Esophagus squamous epithelium (tissue), 5 donors: ENCODE measurements around the gene P2RY6. TPM values are rescaled to one million over a fixed set of nuclear protein-coding genes. Genes with fewer than 3 reads are reported as not detected.

ENCODE experiments used
- DNase-seq: peaks from one replicate; lab custom pipeline; 2025; lab: John Stamatoyannopoulos, UW
- H3K27ac ChIP-seq, 4 donors: fragments of 200-600 bp; sonication (generic); one replicate each; pipeline ENCODE4 v1.5.1; 2016 to 2019; ENCODE audit warnings: mild to moderate bottlenecking in 1 of 4
- H3K27me3 ChIP-seq, 4 donors: fragments of 200-600 bp; sonication (generic); 1 replicate in 3 of 4; 2 replicates in 1 of 4; pipeline versions ENCODE4 v1.5.1 to v1.6.0; 2017 to 2021; ENCODE audit warnings: antibody characterized with exemption in 1 of 4
- H3K36me3 ChIP-seq, 3 donors: fragments of 200-600 bp; sonication (generic); one replicate each; pipeline ENCODE4 v1.5.1; 2016 to 2019
- H3K4me1 ChIP-seq, 3 donors: fragments of 200-600 bp; sonication (generic); one replicate each; pipeline ENCODE4 v1.5.1; 2017 to 2019
- H3K4me3 ChIP-seq, 4 donors: fragments of 200-600 bp; sonication (generic); 1 replicate in 3 of 4; 2 replicates in 1 of 4; pipeline ENCODE4 v1.5.1; 2016 to 2019; ENCODE audit warnings: mild to moderate bottlenecking in 2 of 4, moderate library complexity in 1 of 4
- H3K9me3 ChIP-seq, 3 donors: fragments of 200-600 bp; sonication (generic); one replicate each; pipeline ENCODE4 v1.5.1; 2016 to 2019
- POLR2A ChIP-seq, 4 donors: fragments of 450-650 bp; IDR thresholded peaks; one replicate each; pipeline ENCODE4 v1.6.1; 2017; ENCODE audit warnings: antibody characterized with exemption in 4 of 4, mild to moderate bottlenecking in 4 of 4, moderate library complexity in 3 of 4
- WGBS, 2 donors: methylation state at CpG; one replicate each; pipeline ENCODE4 v1.1.5; 2018; 5-methylcytosine and 5-hydroxymethylcytosine counted together
- intact Hi-C: fragments of 100-400 bp; cut with DNase I; formaldehyde crosslinking; loops from one replicate; pipeline ENCODE4 v1.15.0; 2022
- total RNA-seq, 4 donors: library from RNA; depleted of rRNA; stranded (reverse); fragments of >200 nt; gene quantifications; one replicate each; pipeline ENCODE4 v1.1.0, GENCODE V29; 2016
- TF ChIP-seq, protein P1 (sequence below), 6 experiments: fragments of 450-650 bp in 4 of 6; fragments of 200-600 bp in 2 of 6; sonication (generic) in 2 of 6; IDR thresholded peaks; one replicate each; pipeline ENCODE4 v1.5.1; 2016 to 2019; ENCODE audit warnings: antibody characterized with exemption in 6 of 6, mild to moderate bottlenecking in 4 of 6, moderate library complexity in 4 of 6
- donor health status: DM: yes; HTN: yes; CAD: no.

P2RY6 gene
- total RNA-seq, 4 donors from 2014 or later: 0.26 to 3.6 (median 1.3) TPM

DNA sequence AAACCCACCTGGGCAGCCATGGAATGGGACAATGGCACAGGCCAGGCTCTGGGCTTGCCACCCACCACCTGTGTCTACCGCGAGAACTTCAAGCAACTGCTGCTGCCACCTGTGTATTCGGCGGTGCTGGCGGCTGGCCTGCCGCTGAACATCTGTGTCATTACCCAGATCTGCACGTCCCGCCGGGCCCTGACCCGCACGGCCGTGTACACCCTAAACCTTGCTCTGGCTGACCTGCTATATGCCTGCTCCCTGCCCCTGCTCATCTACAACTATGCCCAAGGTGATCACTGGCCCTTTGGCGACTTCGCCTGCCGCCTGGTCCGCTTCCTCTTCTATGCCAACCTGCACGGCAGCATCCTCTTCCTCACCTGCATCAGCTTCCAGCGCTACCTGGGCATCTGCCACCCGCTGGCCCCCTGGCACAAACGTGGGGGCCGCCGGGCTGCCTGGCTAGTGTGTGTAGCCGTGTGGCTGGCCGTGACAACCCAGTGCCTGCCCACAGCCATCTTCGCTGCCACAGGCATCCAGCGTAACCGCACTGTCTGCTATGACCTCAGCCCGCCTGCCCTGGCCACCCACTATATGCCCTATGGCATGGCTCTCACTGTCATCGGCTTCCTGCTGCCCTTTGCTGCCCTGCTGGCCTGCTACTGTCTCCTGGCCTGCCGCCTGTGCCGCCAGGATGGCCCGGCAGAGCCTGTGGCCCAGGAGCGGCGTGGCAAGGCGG, 24.5 kb downstream of the P2RY6 start:
- intact Hi-C loops: no loop called here
- Histone ChIP-seq H3K9me3 (no peaks in the 10 kb centered on the region), H3K4me1 (peaks cover 0 to 16% (median 0%) of the 10 kb centered on the region in 3 donors), H3K27ac (no peak overlapping the region), H3K36me3 (no peaks in the 10 kb centered on the region), H3K27me3 (no peaks in the 10 kb centered on the region), H3K4me3 (no peak overlapping the region)
- no peak for TF ChIP-seq POLR2A (IDR thresholded peaks at IDR 0.05)
- TF ChIP-seq, protein P1, sequence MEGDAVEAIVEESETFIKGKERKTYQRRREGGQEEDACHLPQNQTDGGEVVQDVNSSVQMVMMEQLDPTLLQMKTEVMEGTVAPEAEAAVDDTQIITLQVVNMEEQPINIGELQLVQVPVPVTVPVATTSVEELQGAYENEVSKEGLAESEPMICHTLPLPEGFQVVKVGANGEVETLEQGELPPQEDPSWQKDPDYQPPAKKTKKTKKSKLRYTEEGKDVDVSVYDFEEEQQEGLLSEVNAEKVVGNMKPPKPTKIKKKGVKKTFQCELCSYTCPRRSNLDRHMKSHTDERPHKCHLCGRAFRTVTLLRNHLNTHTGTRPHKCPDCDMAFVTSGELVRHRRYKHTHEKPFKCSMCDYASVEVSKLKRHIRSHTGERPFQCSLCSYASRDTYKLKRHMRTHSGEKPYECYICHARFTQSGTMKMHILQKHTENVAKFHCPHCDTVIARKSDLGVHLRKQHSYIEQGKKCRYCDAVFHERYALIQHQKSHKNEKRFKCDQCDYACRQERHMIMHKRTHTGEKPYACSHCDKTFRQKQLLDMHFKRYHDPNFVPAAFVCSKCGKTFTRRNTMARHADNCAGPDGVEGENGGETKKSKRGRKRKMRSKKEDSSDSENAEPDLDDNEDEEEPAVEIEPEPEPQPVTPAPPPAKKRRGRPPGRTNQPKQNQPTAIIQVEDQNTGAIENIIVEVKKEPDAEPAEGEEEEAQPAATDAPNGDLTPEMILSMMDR (IDR thresholded peaks at IDR 0.05): no peak
- no peak for DNase-seq
- 85 to 88% methylated on average over 28 of the region's 35 CpGs for WGBS, 2 donors

DNA sequence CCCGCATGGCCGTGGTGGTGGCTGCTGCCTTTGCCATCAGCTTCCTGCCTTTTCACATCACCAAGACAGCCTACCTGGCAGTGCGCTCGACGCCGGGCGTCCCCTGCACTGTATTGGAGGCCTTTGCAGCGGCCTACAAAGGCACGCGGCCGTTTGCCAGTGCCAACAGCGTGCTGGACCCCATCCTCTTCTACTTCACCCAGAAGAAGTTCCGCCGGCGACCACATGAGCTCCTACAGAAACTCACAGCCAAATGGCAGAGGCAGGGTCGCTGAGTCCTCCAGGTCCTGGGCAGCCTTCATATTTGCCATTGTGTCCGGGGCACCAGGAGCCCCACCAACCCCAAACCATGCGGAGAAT, 25.1 kb downstream of the P2RY6 start:
- Histone ChIP-seq H3K9me3 (no peaks in the 10 kb centered on the region), H3K4me1 (peaks cover 0 to 13% (median 0%) of the 10 kb centered on the region in 3 donors), H3K36me3 (no peaks in the 10 kb centered on the region), H3K4me3 (no peak overlapping the region), H3K27ac (no peak overlapping the region), H3K27me3 (no peaks in the 10 kb centered on the region)
- TF ChIP-seq POLR2A (IDR thresholded peaks at IDR 0.05): no peak
- 90% methylated on average over 5 of the region's 18 CpGs; no CpG with 5 or more reads in 1 of the 2 donors for WGBS, 2 donors
- intact Hi-C loops: no loop called here
- DNase-seq: no peak

DNA sequence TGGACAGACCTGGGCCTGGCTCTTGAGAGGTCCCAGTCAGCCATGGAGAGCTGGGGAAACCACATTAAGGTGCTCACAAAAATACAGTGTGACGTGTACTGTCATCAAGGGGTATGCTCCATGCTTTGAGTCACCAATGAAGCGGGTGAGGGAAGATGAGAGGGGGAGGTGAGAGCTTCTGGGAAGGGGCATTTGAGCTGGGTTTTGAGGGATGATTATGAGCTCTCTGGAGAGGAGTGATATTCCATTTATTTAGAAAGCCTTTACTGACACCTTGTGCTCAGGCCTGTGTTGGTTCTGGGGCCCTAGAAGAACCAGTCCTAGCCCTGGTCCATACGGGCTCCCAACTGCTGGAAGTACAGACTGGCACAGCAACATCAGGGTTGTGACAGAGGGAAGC, 25.6 kb downstream of the P2RY6 start:
- intact Hi-C loops: no loop called here
- H3K27me3 ChIP-seq: no peaks in the 10 kb centered on the region
- TF ChIP-seq, protein P1 (IDR thresholded peaks at IDR 0.05): no peak
- no peak for TF ChIP-seq POLR2A (IDR thresholded peaks at IDR 0.05)
- H3K9me3 ChIP-seq: no peaks in the 10 kb centered on the region
- no peak overlapping the region for H3K4me3 ChIP-seq
- peaks cover 0 to 8% (median 0%) of the 10 kb centered on the region in 3 donors for H3K4me1 ChIP-seq
- DNase-seq: no peak
- WGBS, 2 donors: 82 to 93% methylated on average over 3 of the region's 3 CpGs
- H3K36me3 ChIP-seq: no peaks in the 10 kb centered on the region
- no peak overlapping the region for H3K27ac ChIP-seq

DNA sequence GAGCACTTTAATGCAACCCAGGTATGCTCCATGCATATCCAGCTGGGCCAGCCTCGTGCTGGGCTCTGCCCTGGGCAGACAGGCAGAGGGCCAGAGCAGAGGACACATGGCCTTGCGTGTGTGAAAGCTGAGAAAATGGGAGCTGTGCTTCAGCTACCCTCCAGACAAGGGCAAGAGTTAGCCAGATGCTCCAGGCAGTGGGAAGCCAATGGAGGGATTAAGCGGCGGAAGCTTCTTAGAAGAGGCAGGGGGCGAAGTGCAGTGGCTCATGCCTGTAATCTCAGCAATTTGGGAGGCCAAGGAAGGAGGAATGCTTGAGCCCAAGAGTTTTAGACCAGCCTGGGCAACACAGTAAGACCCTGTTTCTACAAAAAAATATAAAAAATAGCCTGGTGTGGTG, 26.1 kb downstream of the P2RY6 start:
- no peaks in the 10 kb centered on the region for H3K36me3 ChIP-seq
- no peaks in the 10 kb centered on the region for H3K27me3 ChIP-seq
- 71 to 88% methylated on average over 4 to 5 of the region's 5 CpGs for WGBS, 2 donors
- TF ChIP-seq, protein P1 (IDR thresholded peaks at IDR 0.05): no peak
- no peak for TF ChIP-seq POLR2A (IDR thresholded peaks at IDR 0.05)
- no peaks in the 10 kb centered on the region for H3K9me3 ChIP-seq
- H3K27ac ChIP-seq: no peak overlapping the region
- no peak overlapping the region for H3K4me3 ChIP-seq
- intact Hi-C loops: no loop called here
- DNase-seq: no peak
- peaks cover 0 to 8% (median 0%) of the 10 kb centered on the region in 3 donors for H3K4me1 ChIP-seq

DNA sequence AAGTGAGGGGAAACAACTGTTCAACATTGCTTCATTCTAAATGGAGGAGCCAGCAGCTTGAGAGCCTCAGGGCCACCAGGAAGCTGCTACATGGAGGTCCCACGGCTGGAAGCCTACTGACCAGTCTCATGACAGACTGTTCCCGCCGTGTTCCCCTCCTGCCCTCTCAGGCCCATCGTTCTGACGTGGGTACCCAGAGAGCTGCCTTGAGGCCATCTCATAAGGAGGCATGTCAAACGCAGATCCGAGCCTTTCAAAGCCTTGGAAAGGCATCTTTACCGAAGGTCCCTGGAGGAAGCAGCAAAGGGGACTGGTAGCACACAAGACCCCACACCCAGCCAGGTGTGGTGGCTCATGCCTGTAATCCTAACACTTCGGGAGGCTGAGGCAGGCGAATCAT, 27.6 kb downstream of the P2RY6 start:
- Histone ChIP-seq H3K4me3 (no peak overlapping the region), H3K27ac (no peak overlapping the region), H3K4me1 (peaks cover 0 to 8% (median 0%) of the 10 kb centered on the region in 3 donors), H3K9me3 (no peaks in the 10 kb centered on the region), H3K36me3 (no peaks in the 10 kb centered on the region), H3K27me3 (no peaks in the 10 kb centered on the region)
- 80 to 93% methylated on average over 5 to 10 of the region's 10 CpGs for WGBS, 2 donors
- intact Hi-C loops: no loop called here
- TF ChIP-seq, protein P1 (IDR thresholded peaks at IDR 0.05): no peak
- no peak for TF ChIP-seq POLR2A (IDR thresholded peaks at IDR 0.05)
- DNase-seq: no peak
